B cell (primary cell): Measurements from ENCODE around the gene SLPI. TPM values are rescaled to one million over a fixed set of nuclear protein-coding genes. Genes with fewer than 3 reads are reported as not detected.

ENCODE experiments used
- ATAC-seq: fragments of 200-7000 bp; cut with Tn5 transposase; one replicate; pipeline ENCODE4 v1.10.0; 2021; ENCODE audit warnings: low read depth, mild to moderate bottlenecking, moderate number of reproducible peaks, moderate library complexity
- CTCF ChIA-PET: fragments of 350-600 bp; sonication (Branson Sonifier 250); formaldehyde crosslinking; loops from one replicate; lab custom pipeline; 2021; ENCODE audit warnings: antibody characterized with exemption, inconsistent platforms; lab: Charles Lee
- POLR2A ChIA-PET: fragments of 350-600 bp; sonication (Branson Sonifier 250); formaldehyde crosslinking; loops from one replicate; lab custom pipeline; 2021; ENCODE audit warnings: antibody characterized with exemption; lab: Charles Lee
- DNase-seq: peaks from one replicate; pipeline ENCODE4 v3.0.0; 2013
- H2AFZ ChIP-seq: 2 replicates; pipeline ENCODE4 v1.6.1; 2012; ENCODE audit warnings: mild to moderate bottlenecking, low read depth, low read length; ENCODE audit not compliant: insufficient read depth, poor library complexity, severe bottlenecking
- H3K27ac ChIP-seq, 2 donors: 1 replicate in 1 of 2; 2 replicates in 1 of 2; pipeline ENCODE4 v1.5.1; 2012 to 2013; ENCODE audit warnings: low read length in 2 of 2, mild to moderate bottlenecking in 2 of 2, moderate library complexity in 1 of 2
- H3K27me3 ChIP-seq, 4 experiments: fragments of 200-600 bp in 1 of 4; sonication (generic) in 1 of 4; replicated peaks in 1 of 4; 1 replicate in 2 of 4; 2 replicates in 2 of 4; pipeline versions ENCODE4 v1.6.1 to v1.7.0; 2013 to 2016; ENCODE audit warnings: low read length in 3 of 4, mild to moderate bottlenecking in 2 of 4, mixed read lengths in 1 of 4, moderate library complexity in 1 of 4; ENCODE audit not compliant: insufficient read depth in 4 of 4, control insufficient read depth in 3 of 4; ENCODE audit errors: control extremely low read depth in 1 of 4
- H3K36me3 ChIP-seq, 2 experiments: replicated peaks in 1 of 2; 1 replicate in 1 of 2; 2 replicates in 1 of 2; pipeline versions ENCODE4 v1.6.1 to v1.7.1; 2013; ENCODE audit warnings: low read length in 1 of 2; ENCODE audit not compliant: insufficient read depth in 2 of 2, control insufficient read depth in 1 of 2; ENCODE audit errors: control extremely low read depth in 1 of 2, extremely low read depth in 1 of 2
- H3K4me1 ChIP-seq, 2 donors: fragments of 200-600 bp in 1 of 2; sonication (generic) in 1 of 2; 1 replicate in 1 of 2; 2 replicates in 1 of 2; pipeline versions ENCODE4 v1.5.1 to v1.6.1; 2013 to 2017; ENCODE audit warnings: low read length in 2 of 2; ENCODE audit not compliant: control insufficient read depth in 2 of 2, insufficient read depth in 2 of 2
- H3K4me2 ChIP-seq: replicated peaks from 2 replicates; pipeline ENCODE3; 2012; ENCODE audit warnings: mild to moderate bottlenecking, low read depth, low read length; ENCODE audit not compliant: poor library complexity, severe bottlenecking
- H3K4me3 ChIP-seq, 5 experiments: fragments of 200-600 bp in 1 of 5; sonication (generic) in 1 of 5; 1 replicate in 3 of 5; 2 replicates in 2 of 5; pipeline versions ENCODE4 v1.5.1 to v1.7.0; 2011 to 2016; ENCODE audit warnings: low read length in 4 of 5, mild to moderate bottlenecking in 4 of 5, low read depth in 2 of 5, control low read depth in 1 of 5, moderate library complexity in 1 of 5; ENCODE audit not compliant: insufficient read depth in 1 of 5; ENCODE audit errors: control extremely low read depth in 1 of 5, extremely low read depth in 1 of 5
- H3K79me2 ChIP-seq: fragments of 200-600 bp; sonication (generic); one replicate; pipeline ENCODE4 v1.6.0; 2016; ENCODE audit warnings: low read length; ENCODE audit not compliant: control insufficient read depth, insufficient read depth
- H3K9ac ChIP-seq: fragments of 200-600 bp; sonication (generic); 2 replicates; pipeline ENCODE4 v1.6.1; 2017; ENCODE audit warnings: mild to moderate bottlenecking, low read length, moderate library complexity
- H3K9me3 ChIP-seq, 3 donors: one replicate each; pipeline versions ENCODE4 v1.6.1 to v1.7.1; 2013; ENCODE audit warnings: low read length in 2 of 3; ENCODE audit not compliant: control insufficient read depth in 2 of 3, insufficient read depth in 1 of 3; ENCODE audit errors: control extremely low read depth in 1 of 3
- H4K20me1 ChIP-seq: 2 replicates; pipeline ENCODE4 v1.6.0; 2012; ENCODE audit warnings: mild to moderate bottlenecking, low read length; ENCODE audit not compliant: insufficient read depth, control insufficient read depth, poor library complexity, severe bottlenecking
- H3K27ac Mint-ChIP-seq: one replicate; pipeline ENCODE4 v1.8.0; 2021; ENCODE audit warnings: mixed read lengths
- H3K27me3 Mint-ChIP-seq: one replicate; pipeline ENCODE4 v1.8.0; 2021; ENCODE audit warnings: mixed read lengths
- H3K4me1 Mint-ChIP-seq: one replicate; pipeline ENCODE4 v1.8.0; 2021; ENCODE audit warnings: mixed read lengths
- H3K4me3 Mint-ChIP-seq: one replicate; pipeline ENCODE4 v1.8.0; 2021; ENCODE audit warnings: mixed read lengths
- H3K9me3 Mint-ChIP-seq: one replicate; pipeline ENCODE4 v1.8.0; 2022; ENCODE audit warnings: mixed read lengths; ENCODE audit not compliant: insufficient read depth
- EZH2 ChIP-seq: IDR thresholded peaks from 2 replicates; pipeline ENCODE4 v1.6.1; 2012; ENCODE audit warnings: borderline replicate concordance, low read depth, mild to moderate bottlenecking, moderate library complexity, low read length; ENCODE audit not compliant: insufficient read depth, poor library complexity, severe bottlenecking
- WGBS: methylation state at CpG from one replicate; pipeline ENCODE4 v1.1.5; 2013; ENCODE audit warnings: missing lambda C conversion rate; ENCODE audit not compliant: insufficient coverage; 5-methylcytosine and 5-hydroxymethylcytosine counted together
- intact Hi-C: fragments of 100-400 bp; cut with micrococcal nuclease; formaldehyde crosslinking; loops from one replicate; pipeline ENCODE4 v1.10.0; 2022
- polyA plus RNA-seq: library from polyadenylated mRNA; depleted of rRNA; stranded (reverse); fragments of >200 nt; gene quantifications from 2 replicates; pipeline ENCODE4 v1.2.3, GENCODE V29; 2012
- total RNA-seq, 2 donors: library from RNA; stranded (reverse); fragments of 120-200 nt in 1 of 2; gene quantifications; 1 replicate in 1 of 2; 2 replicates in 1 of 2; pipeline versions ENCODE4 v1.2.3 to v1.2.4, GENCODE V29; 2013 to 2022
- TF ChIP-seq, protein P1 (sequence below): fragments of 200-600 bp; IDR thresholded peaks from one replicate; pipeline ENCODE4 v1.8.0; 2022; ENCODE audit warnings: antibody characterized with exemption, mild to moderate bottlenecking

SLPI gene
- total and polyA plus RNA-seq, 2 donors (not counting 1 experiment from before 2014, with no cell fraction given) = not detected

DNA sequence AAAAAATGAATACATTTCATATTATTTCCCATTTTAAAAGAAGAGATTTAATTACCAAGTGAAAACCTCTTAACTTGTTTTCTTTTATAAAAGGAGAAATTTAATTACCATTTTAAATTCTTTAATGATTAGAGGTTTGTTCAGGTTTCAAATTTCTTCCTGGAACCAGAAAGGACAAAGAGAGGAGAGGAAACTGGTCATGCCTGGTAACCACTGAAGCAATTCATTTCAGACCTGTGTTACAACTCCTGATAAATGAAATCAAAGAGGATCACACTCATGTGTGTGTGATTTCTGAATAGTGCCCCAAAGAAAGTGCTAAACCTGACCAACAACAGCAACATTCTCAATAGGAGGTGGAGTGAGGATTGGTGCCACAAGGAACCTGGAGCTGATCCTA is 12.6 kb upstream of the SLPI start:
- no peak overlapping the region for H2AFZ ChIP-seq
- H3K4me2 ChIP-seq = no peak overlapping the region
- no peak overlapping the region for H3K27ac ChIP-seq
- TF ChIP-seq, protein P1, sequence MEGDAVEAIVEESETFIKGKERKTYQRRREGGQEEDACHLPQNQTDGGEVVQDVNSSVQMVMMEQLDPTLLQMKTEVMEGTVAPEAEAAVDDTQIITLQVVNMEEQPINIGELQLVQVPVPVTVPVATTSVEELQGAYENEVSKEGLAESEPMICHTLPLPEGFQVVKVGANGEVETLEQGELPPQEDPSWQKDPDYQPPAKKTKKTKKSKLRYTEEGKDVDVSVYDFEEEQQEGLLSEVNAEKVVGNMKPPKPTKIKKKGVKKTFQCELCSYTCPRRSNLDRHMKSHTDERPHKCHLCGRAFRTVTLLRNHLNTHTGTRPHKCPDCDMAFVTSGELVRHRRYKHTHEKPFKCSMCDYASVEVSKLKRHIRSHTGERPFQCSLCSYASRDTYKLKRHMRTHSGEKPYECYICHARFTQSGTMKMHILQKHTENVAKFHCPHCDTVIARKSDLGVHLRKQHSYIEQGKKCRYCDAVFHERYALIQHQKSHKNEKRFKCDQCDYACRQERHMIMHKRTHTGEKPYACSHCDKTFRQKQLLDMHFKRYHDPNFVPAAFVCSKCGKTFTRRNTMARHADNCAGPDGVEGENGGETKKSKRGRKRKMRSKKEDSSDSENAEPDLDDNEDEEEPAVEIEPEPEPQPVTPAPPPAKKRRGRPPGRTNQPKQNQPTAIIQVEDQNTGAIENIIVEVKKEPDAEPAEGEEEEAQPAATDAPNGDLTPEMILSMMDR = no peak
- TF ChIP-seq EZH2 = no peak
- no peak overlapping the region for H3K9ac ChIP-seq
- DNase-seq (no peak), ATAC-seq (no peak)
- H3K27me3 Mint-ChIP-seq = peaks cover 50% of the 10 kb centered on the region
- H3K9me3 Mint-ChIP-seq = no peaks in the 10 kb centered on the region
- CTCF ChIA-PET = no interaction called here
- no peaks in the 10 kb centered on the region for H4K20me1 ChIP-seq
- no peaks in the 10 kb centered on the region for H3K79me2 ChIP-seq
- intact Hi-C loops = no loop called here
- POLR2A ChIA-PET = no interaction called here
- no peak overlapping the region for H3K4me3 ChIP-seq
- no peak overlapping the region for H3K4me3 Mint-ChIP-seq
- H3K27ac Mint-ChIP-seq = no peak overlapping the region
- peaks cover 0 to 6% (median 2%) of the 10 kb centered on the region in 4 experiments for H3K27me3 ChIP-seq
- H3K36me3 ChIP-seq = no peaks in the 10 kb centered on the region
- no peaks in the 10 kb centered on the region for H3K9me3 ChIP-seq
- no peaks in the 10 kb centered on the region for H3K4me1 ChIP-seq
- no peaks in the 10 kb centered on the region for H3K4me1 Mint-ChIP-seq

DNA sequence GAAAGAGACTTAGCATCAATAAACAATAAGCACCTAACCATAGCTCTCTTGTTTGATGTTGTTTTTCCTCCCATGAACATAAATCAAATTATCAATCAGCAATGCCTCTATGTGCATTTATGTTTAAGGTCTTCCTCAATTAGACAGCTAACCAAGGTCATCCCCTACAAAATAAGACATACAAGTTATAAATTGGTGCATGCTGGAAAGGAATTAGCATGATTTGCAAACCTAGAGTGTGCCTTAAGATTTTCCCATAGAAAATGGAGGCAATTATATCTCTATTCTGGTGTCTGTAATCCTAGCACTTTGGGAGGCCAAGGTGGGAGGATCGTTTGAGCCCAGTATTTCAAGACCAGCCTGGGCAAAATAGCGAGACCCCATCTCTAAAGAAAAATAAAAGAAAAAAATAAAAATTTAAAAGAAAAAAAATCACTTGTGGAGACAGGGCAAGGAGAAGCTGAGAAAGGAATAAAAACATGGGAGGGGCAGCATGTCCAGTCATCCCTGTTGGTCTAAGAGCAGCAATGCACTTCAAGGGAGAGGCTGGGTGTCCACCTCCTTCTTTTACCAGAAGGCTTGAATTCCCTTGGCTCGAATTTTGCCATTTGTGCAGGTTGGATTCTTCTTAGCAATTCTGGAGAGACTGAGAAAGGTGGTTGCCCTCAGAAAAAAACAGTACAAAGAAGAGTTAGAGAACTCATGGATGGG is 9.3 kb upstream of the SLPI start:
- Mint-ChIP-seq H3K4me1 (no peaks in the 10 kb centered on the region), H3K9me3 (no peaks in the 10 kb centered on the region), H3K27me3 (peaks cover 51% of the 10 kb centered on the region), H3K27ac (no peak overlapping the region), H3K4me3 (no peak overlapping the region)
- Histone ChIP-seq H3K9ac (no peak overlapping the region), H3K27ac (no peak overlapping the region), H2AFZ (no peak overlapping the region), H3K4me2 (no peak overlapping the region), H3K9me3 (peaks cover 0 to 3% (median 0%) of the 10 kb centered on the region in 3 donors), H3K27me3 (peaks cover 0 to 7% (median 4%) of the 10 kb centered on the region in 4 experiments), H3K4me3 (no peak overlapping the region), H3K4me1 (no peaks in the 10 kb centered on the region), H4K20me1 (no peaks in the 10 kb centered on the region), H3K36me3 (no peaks in the 10 kb centered on the region), H3K79me2 (no peaks in the 10 kb centered on the region)
- ATAC-seq (no peak), DNase-seq (no peak)
- WGBS = no CpG with 5 or more reads among the region's 3 CpGs
- TF ChIP-seq, protein P1 = no peak
- TF ChIP-seq EZH2 = no peak
- ChIA-PET CTCF (no interaction called here), POLR2A (no interaction called here)
- intact Hi-C loops = no loop called here
